Activated CD4-positive, CD25-positive, alpha-beta regulatory T cell treated with anti-CD3 and anti-CD28 coated beads, Interleukin-2, amount 50 U/mL, for 16 hours (primary cell): ENCODE data around the gene BCL3.
"Not testable (repeated sequence)": the region's sequence is repeated elsewhere in the genome, so short reads cannot be mapped to it uniquely, and the experiment has no call there.

Source experiments
- DNase-seq: peaks from one replicate; pipeline ENCODE4 v3.0.0-alpha.2; 2020; ENCODE audit warnings: low read depth, low spot score

BCL3 gene, protein sequence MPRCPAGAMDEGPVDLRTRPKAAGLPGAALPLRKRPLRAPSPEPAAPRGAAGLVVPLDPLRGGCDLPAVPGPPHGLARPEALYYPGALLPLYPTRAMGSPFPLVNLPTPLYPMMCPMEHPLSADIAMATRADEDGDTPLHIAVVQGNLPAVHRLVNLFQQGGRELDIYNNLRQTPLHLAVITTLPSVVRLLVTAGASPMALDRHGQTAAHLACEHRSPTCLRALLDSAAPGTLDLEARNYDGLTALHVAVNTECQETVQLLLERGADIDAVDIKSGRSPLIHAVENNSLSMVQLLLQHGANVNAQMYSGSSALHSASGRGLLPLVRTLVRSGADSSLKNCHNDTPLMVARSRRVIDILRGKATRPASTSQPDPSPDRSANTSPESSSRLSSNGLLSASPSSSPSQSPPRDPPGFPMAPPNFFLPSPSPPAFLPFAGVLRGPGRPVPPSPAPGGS

DNA sequence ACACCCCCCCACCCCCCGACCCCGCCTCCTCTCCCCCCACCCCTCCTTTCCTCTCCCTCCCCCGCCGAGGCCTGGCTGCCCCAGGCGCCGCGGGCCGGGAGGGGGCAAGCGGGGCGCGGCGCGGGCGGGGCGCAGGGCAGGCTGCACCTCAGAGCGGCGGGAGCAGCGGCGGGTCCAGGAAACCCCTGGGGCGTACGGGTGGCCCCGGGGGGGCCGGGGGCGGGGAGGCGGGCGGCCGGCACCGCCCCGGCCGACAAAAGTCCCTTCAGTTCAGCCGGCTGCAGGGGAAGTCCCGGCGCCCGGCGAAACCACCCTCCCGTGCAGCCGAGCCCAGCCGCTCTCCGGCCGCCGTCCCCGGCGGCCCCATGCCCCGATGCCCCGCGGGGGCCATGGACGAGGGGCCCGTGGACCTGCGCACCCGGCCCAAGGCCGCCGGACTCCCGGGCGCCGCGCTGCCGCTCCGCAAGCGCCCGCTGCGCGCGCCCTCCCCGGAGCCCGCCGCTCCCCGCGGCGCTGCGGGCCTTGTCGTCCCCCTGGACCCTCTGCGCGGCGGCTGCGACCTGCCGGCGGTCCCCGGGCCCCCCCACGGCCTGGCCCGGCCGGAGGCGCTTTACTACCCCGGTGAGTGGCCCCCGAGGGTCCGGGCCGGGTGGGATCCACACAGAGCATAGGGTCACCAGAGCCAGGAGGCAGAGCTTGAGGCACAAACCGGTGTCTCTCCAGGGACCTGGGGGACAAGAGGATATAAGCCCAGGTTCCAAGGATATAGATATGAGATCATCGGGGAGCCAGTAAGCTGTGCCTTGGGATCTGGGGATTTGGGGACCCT lies at the start of gene BCL3:
Gene BCL3, plus strand, starts transcription at position 283 of the 829 bp plus-strand sequence. Its CDS starts 83 bp downstream, at position 366.
- DNase-seq = peak; percentile 52

DNA sequence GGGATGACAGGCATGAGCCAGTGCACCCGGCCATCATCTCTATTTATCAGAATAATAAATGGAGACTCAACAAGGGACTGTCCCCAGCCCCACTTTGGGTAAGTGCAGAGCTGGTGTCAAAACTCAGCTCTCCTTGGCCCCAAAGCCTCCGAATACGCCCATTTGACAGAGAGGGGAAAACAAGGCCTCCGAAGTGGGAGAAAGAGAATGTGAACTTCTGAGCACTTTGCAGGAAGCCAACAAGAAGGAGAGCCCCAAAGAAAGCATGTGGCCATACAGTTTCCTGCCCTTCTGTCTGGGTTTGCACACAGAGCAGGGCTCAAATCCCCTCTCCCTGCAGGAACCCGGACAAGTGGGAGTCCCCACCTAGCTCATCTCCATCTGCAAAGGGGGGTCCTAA lies 48.0 kb upstream of the BCL3 start:
- no peak for DNase-seq

DNA sequence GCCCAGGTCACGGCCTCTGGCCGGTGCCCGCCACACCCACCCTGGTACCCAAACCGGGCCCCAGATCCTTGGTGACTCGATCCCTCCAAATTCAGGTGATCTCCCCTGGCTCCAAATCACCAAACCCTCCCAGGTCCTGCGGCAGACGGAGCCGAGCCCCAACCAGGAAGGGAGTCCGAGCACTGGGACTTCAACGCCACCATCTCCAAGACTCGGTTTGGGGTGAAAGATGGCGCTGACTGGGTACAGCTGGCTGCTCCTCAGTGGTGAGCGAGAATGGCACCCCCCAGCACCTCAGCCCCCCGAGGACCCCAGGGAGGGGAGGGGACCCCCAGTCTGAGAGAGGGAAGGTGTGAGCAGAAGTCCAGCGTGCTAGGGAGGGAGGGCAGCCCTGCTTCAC lies 47.3 kb upstream of the BCL3 start:
- no peak for DNase-seq

DNA sequence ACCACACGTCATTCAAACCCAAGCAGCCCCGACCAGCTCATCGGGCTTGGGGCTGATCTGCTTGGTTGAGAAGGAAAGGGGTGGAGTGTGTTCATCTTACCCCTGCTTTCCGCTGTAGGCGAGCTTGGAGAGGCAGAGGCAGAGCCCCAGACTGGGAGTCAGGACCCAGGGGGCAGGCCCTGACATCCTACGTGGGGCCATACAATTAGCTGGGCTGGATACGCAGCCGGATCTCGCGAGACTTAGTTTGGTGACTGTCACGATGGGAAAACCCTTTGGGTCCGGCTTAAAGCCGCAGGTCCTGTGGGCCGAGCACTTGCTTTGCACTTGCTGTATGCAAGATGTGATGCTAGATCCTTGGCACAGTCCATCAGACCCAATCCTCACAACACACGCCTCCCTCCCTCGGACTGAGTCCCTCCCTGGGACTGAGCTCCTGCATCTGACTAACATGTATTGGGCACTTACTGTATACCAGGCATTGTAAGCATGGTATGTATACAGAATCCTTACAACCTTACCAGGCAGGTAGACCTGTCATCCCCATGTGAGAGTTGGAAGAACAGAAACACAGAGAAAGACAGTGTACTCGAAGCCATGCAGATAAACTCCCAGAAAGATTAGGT lies 45.8 kb upstream of the BCL3 start:
- DNase-seq = no peak

DNA sequence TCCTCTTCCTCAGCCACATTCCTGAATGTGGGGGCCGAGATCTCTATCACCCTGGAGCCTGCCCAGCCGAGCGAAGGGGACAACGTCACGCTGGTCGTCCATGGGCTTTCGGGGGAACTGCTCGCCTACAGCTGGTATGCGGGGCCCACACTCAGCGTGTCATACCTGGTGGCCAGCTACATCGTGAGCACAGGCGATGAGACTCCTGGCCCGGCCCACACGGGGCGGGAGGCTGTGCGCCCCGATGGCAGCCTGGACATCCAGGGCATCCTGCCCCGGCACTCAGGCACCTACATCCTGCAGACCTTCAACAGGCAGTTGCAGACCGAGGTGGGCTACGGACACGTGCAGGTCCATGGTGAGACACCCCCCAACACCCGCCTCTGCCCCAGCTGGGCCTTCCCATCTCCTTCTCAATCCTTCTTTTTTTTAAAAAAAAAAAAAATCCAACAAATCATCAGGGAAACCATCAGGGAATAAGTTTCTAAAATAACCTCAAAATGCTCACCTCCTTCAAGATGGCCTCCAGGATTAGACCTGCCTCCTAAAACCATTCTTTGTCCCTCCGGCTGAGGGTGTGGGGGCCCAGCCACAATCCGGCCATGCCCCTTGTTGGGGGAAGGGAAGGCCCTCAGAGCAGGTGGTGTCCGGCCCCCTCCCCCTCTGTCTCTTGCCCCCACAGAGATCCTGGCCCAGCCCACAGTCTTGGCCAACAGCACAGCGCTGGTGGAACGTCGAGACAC lies 45.0 kb upstream of the BCL3 start:
- no peak for DNase-seq

DNA sequence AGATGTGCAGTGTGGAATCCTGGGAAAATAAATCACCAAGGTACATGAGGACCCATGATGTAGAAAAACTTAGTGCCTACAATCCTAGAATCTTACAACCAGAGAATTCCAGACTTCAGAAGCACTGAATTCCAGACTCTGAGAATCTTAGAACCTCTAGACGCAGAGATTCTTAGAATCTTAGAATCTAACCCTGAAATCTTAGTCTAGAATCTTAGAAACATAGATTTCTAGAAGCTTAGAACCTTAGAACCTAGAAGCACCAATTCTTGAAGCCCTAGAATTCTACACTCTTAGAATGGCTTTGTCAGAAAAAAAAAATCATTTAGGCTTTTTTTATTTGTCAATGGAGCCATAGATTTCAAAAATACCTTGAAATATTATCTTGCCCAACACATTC lies 43.5 kb upstream of the BCL3 start:
- no peak for DNase-seq

DNA sequence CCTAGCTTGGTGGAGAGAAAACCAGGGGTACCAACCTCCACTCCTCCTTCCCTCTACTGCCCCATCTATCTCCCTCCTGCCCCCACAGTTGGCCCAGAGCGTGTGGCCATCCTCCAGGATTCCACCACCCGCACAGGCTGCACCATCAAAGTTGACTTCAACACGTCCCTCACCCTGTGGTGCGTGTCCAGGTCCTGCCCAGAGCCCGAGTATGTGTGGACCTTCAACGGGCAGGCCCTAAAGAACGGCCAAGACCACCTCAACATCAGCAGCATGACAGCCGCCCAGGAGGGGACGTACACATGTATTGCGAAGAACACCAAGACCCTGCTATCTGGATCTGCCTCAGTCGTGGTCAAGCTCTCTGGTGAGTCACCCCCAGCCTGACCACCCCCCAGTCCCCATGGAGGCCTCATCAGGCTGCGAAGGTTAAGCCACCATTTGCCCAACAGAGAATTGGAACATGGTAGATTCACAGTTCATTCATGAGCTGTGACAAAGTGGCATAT lies 43.0 kb upstream of the BCL3 start:
- DNase-seq = no peak

DNA sequence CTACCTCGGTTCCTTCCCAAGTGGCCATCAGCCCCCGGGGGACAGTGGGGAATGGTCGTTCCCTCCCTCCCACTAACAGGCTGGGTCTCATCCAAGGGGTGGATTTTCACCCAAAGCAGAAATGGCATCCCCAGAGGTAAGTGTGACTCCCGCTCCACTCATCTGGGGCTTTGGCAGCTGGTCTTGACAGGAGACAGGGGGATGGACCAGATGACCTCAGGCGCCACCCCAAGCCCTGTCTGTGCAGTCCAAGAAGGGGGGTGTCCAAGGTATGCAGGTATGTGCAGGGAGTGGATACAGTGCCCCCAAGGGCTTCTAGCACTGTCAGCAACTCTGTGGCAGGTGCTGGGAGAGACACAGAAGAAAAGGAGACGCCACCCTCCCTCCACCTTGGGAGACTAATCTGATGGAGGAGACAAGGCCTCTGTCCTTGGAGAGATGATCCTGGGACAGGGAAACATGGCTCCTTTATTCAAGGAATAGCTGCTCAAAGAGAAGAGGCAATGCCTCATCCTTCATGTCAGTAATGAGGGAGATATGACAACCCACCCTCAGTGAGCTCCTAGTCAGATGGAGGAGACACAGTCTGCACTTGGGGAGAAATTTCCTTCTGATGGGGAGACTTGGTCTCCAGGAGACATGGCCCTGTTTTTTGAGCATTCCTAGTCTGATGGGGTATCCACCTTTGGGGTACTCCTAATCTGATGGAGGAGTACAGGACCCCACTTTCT lies 41.8 kb upstream of the BCL3 start:
- no peak for DNase-seq

DNA sequence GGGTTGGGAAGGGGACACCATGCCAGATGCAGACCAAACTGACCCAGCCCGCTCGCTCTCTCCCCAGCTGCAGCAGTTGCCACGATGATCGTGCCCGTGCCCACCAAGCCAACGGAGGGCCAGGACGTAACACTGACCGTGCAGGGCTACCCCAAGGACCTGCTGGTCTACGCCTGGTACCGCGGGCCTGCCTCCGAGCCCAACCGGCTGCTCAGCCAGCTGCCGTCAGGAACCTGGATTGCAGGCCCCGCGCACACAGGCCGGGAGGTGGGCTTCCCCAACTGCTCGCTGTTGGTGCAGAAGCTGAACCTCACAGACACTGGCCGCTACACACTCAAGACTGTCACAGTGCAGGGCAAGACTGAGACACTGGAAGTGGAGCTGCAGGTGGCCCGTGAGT lies 40.7 kb upstream of the BCL3 start:
- DNase-seq = no peak

DNA sequence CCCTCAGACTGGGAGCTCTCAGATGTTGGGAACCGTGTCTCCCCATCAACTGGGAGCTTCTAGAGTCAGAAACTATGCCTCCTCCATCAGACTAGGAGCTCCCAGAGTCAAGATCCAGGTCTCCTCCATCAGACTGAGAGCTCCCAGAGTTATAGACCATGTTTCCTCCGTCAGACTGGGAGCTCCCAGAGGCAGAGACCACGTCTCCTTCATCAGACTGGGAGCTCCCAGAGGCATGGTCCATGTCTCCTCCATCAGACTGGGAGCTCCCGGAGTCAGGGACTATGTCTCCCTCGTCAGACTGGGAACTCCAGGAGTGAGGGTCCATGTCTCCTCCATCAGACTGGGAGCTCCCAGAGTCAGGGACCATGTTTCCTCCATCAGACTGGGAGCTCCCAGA lies 39.6 kb upstream of the BCL3 start:
- no peak for DNase-seq

DNA sequence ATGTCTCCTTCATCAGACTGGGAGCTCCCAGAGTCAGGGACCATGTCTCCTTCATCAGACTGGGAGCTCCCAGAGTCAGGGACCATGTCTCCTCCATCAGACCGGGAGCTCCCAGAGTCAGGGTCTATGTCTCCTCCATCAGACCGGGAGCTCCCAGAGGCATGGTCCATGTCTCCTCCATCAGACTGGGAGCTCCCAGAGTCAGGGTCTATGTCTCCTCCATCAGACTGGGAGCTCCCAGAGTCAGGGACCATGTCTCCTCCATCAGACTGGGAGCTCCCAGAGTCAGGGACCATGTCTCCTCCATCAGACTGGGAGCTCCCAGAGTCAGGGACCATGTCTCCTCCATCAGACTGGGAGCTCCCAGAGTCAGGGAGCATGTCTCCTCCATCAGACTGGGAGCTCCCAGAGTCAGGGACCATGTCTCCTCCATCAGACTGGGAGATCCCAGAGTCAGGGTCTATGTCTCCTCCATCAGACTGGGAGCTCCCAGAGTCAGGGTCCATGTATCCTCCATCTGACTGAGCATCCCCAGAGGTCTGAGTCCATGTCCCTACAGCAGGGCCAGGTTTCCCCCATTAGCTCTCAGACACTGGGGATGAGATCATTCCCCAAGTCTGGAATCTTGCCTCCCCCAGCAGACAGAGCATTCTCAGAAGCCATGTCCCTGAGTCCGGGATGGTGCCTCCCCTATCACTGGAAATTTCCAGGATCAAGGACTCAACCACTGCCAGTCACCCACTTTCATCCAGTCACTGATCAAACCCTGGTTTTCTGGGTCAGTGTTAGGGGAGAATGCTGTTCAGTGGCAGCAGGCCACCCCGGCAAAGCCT lies 38.9 kb upstream of the BCL3 start:
- not testable (repeated sequence) for DNase-seq

DNA sequence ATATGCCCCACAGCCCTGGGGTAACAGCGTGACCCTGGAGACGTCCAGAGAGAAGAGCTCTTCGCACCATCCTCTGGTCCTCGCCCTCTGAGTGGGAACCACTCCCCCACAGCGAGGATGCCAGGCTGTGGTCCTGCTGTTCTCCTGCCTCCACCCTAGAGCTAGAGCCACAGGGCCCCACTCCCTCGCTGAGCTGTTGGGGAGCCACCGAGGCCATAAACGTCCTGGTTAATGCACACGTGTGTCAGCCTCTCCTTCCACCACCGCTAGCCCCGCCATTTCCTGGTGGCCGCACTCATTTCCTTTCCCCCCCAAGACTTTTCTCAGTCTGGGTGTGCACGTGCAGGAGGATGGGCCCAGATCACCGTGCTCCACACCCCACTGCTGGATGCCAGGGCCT lies 38.0 kb upstream of the BCL3 start:
- no peak for DNase-seq

DNA sequence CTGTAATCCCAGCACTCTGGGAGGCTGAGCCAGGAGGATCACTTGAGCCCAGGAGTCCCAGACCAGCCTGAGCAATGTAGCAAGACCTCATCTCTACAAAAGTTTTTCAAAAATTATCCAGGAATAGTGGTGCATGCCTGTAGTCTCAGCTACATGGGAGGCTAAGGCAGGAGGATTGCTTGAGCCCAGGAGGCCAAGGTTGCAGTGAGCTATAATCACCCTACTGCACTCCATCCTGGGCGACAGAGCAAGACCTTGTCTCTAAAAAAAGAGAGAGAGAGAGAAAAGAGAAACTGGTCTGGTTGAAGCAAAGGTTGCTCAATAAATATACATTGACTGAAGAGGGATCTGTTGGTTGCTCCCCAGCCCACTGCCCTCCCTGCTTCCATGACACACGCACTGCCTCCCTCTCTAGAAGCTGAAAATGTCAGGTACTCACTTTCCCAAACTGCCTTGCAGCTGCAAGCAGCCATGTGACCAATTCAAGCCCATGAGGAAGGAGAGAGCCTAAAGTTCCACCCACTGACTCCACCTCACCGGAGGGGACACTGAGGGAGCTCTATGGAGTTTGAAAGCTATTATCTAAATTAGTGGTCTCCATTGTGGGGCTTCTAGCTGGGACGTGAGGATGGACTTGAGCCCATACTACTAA lies 35.5 kb upstream of the BCL3 start:
- DNase-seq = no peak

DNA sequence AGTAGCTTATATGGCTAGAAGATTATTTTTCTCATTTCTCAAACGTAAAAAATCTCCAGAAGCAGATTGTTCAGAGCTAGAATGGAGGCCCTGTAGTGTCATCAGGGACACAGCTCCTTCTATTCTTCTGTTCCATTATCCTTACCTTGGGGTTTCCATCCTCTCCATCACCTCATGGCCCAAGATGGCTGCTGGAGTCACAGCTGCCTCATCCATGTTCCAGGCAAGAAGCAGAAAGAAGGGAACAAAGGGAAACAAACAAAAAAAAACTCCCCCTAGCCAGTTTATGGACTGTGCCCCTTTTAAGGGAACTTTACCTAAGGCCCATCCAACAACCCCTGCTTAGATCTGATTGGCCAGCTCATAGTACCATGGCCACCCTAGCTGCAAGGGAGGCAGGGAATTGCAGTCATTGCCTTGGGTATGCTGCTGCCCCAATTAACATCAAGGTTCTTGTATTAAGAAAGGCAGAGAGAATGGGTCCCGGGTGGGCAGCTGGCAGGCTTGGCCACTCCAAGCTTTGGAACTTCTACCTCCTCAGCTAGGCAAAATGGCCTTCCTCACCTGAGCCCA lies 33.8 kb upstream of the BCL3 start:
- DNase-seq = no peak

DNA sequence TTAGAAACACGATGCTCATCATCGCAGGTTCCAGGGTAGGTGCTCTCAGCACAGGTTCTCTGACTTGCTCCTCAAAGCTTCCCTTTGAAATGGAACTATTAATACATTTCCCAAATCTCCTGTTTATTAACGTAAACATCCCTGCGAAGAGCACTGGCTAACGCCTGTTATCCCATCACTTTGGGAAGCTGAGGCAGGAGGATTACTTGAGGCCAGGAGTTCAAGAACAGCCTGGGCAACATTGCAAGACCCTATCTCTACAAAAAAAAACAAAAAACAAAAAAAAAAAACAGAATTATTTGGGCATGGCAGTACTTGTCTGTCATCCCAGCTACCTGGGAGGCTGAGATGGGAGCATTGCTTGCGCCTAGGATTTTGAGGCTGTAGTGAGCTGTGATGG lies 30.9 kb upstream of the BCL3 start:
- no peak for DNase-seq

DNA sequence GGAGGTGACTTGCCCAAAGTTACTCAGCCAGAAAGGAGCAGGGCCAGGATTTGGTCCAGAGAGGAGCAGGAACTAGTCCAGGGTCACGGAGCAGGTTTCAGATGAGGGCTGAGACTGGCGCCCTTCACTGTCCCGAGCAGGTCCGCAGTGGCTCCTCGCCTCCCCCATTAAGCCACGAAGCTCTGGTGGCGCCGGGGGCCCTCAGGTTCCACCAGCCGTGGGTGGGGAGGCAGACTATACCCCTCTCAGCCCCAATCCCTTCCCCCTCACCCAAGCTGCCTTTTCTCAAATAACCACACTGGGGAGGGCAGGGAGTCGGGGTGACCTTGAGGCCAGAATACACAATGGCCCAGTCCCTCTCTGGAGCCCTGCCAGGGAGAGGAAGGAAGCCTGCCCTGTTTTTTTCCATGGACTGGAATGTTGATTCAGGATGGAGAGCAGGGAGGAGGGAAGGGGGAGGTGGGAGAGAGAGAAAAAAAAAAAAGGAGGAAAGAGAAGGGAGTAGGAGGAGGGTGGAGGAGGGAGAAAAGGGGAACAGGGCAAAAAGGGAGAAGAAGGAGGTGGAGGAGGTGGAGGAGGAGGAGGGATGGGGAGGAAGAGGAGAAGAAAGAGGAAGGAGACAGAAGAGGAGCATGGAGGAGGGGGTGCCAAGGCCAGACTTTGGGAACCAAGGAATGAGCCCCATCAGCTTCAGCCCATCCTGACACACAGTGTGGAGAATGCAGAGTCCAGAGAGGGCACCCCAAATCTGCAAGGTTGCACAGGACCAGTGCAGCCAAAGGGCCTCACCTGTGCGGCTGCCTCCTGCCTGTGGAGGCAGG lies 29.9 kb upstream of the BCL3 start:
- no peak for DNase-seq

DNA sequence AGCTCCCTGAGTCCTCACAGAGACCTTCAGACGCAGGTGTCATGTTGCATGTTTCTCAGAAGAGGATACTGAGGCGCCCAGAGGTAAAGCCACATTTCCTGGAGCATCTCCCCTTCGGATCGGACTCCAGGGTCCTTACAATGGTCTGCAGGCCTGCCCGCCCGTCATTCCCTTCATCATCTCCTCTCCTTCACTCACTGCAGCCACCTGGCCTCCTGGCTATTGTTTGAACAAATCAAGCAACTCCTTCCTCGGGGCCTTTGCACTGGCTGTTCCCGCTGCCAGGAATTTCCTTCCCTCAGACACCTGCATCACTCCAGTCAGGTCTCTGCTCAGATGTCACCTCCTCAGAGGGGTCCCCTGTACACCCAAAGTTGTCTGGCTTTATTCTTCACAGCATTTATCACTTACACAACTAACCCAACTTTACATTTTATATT lies 29.2 kb upstream of the BCL3 start:
- no peak for DNase-seq

DNA sequence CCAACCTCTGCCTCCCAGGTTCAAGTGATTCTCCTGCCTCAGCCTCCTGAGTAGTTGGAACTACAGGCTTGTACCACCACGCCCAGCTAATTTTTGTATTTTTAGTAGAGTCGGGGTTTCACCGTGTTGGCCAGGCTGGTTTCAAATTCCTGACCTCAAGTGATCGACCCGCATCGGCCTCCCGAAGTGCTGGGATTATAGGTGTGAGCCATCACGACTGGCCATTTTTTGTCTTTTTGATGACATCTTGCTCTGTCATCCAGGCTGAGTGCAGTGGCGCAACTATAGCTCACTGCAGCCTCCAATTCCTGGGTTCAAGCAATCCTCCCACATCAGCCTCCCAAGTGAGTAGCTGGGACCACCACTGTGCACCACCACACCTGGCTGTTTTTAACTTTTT lies 28.1 kb upstream of the BCL3 start:
- not testable (repeated sequence) for DNase-seq
